OCI-M1 (cell line): ENCODE measurements around the gene NDUFA12.

Source experiments
- DNase-seq: peaks from one replicate; lab custom pipeline; 2025; lab: John Stamatoyannopoulos, UW

NDUFA12 gene

DNA sequence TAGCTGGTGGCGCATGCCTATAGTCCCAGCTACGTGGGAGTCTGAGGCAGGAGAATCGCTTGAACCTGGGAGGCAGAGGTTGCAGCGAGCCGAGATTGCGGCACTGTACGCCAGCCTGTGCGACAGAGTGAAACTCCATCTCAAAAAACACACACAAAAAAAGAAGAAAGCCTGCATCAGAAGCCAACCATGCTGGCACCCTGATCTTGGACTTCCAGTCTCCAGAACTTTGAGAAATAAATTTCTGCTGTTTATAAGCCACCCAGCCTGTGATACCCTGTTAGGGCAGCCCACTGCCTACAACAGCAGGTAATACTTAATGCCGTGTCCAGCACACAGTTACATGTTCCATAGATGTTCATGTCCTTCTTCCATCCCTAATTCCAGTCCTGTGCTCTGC is 62.7 kb downstream of the NDUFA12 start:
- no peak for DNase-seq

DNA sequence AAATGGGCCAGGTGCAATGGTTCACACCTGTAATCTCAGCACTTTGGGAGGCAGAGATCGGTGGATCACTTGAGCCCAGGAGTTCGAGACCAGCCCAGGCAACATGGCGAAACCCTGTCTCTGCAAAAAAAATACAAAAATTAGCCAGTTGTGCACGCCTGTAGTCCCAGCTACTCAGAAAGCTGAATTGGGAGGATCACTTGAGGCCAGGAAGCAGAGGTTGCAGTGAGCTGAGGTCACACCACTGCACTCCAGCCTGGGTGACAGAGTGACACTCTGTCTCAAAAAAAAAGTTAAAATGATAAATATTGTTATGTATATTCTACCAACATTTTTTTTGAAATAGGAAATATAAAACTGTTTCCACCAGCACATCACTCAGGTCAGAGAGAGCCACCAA is 64.9 kb downstream of the NDUFA12 start:
- DNase-seq = no peak

DNA sequence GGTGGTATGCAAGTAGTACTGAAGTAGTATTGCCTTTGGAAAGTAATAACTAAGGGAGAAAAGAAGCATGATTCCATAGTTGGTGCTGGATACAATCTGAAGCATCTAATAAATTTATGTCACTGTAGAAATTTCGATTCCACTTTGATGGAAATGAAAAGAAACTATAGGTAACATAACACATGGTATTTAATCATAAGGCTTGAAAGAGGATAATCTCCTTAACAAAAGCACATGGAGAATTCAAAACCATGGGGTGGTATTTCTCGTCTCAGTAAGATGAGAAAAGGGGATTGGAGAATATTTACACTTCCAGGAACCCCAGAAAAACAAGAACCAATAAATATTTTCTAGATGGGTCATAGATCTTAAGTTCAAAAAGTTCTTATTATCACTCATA is 72.7 kb downstream of the NDUFA12 start:
- no peak for DNase-seq

DNA sequence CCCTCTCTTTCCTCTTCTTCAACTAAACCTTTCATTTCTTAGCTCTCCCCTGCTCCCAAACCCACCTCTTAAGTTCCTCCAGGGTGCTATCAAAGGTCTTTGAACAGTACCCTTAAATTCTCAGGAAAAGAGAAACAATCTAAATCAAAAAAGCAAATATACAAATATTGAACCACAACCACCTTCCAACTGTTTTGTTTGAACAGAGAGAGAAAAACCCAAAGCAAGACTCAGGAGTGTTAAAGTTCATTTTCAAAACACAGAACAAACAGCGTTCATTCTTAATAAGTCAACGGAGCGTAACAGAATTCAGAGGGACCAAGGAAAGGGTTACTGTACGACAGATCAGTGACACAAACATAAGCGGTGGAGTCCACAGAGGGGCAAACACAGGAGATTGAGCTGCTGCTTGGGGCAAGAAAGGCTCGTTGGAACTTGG is 73.3 kb downstream of the NDUFA12 start:
- no peak for DNase-seq

DNA sequence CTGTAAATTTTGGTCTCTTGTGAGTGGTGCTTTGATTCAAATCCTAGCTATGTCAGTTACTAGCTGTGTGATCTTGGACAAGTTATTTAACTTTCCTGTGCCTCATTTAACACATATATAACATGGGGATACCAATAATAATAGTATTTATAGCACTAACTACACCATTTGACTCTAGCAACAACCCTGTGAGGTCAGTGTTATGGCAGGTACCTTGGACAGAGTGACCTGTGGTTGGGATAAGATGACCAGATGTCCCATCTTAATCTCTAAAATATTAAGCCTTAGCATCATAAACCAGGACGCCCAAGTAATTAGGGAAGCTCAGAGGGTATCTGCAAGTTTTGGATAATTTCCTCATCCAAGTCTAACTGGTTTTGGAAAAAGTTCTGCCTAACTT is 73.7 kb downstream of the NDUFA12 start:
- no peak for DNase-seq

DNA sequence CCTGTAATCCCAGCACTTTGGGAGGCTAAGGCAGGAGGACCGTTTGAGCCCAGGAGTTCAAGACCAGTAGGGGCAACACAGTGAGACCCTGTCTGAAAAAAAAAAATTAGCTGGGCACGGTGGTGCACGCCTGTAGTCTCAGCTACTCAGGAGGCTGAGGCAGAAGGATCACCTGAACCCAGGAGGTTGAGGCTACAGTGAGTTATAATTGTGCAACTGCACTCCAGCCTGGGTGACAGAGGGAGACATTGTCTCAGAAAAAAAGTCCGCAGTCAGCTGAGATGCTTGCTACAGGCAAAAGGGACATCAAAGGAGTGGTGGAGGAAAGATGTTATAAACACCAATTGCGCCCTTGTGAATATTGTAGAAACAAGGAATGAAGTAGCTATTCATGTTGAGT is 77.8 kb downstream of the NDUFA12 start:
- DNase-seq = no peak

DNA sequence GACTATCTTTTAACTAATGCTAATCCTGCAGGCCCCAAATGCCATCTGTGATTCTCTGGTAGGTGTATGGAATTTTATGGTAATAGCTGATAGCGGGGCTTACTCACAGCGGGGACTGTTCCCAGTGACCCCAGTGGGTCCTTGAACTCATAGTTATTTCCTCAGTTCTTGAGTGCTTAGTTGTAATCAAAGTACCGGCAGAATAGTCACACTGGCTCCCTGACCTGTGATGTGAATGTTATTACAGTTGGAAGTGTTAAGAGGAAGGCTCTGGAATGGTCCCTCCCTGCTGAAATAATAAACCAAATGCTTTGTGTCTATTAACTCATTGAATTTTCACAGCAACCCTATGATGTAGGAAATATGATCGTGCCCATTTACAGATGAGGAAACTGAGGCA is 78.3 kb downstream of the NDUFA12 start:
- no peak for DNase-seq

DNA sequence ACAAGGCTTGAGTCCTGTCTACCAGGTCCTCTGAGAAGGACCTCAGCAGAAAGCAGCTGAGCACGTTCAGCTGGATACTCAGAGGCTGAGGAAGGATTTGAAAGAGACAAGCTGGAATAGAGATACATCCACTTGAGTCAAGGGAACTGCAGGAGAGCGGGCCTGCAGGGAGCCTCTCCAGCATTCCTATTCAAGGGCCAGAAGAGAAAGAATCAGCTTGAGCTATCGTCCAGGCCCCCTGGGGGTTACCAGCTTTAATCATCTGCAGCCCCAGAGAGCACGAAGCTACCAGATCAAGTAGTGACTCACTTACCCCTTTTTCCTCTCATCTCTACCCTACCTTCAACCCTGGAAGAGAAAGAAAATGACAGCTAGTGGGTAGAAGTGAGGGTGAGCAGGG is 80.9 kb downstream of the NDUFA12 start:
- DNase-seq = no peak
